H1 (cell line): ENCODE data around the gene KRTAP10-5. TPM values are rescaled to one million over a fixed set of nuclear protein-coding genes. Genes with fewer than 3 reads are reported as not detected.

Source experiments
- CTCF ChIA-PET: fragments of 300-600 bp; sonication (Branson Sonifier 250); formaldehyde crosslinking; loops from one replicate; lab custom pipeline; 2021; ENCODE audit not compliant: partially characterized antibody; lab: Charles Lee
- POLR2A ChIA-PET: fragments of 300-600 bp; sonication (Branson Sonifier 250); formaldehyde crosslinking; loops from one replicate; lab custom pipeline; 2021; ENCODE audit warnings: inconsistent platforms; ENCODE audit not compliant: partially characterized antibody; lab: Charles Lee
- DNase-seq, 2 experiments: peaks; one replicate each; pipeline versions ENCODE4 v3.0.0 to v3.0.0-alpha.2; 2010 to 2022; ENCODE audit warnings: low spot score in 2 of 2, low read depth in 1 of 2, mixed read lengths in 1 of 2
- FAIRE-seq: peaks from 2 replicates; lab custom pipeline; 2011; peaks lifted over from hg19 to GRCh38; lab: Jason Lieb, UNC
- H2AFZ ChIP-seq: 2 replicates; pipeline ENCODE4 v1.8.1; 2012; ENCODE audit warnings: low read length, inconsistent platforms
- H2AK5ac ChIP-seq: 2 replicates; pipeline ENCODE4 v1.6.1; 2013; ENCODE audit warnings: low read depth, low read length
- H2BK120ac ChIP-seq: replicated peaks from 2 replicates; pipeline ENCODE3; 2013; ENCODE audit warnings: low read depth, low read length, inconsistent platforms
- H2BK12ac ChIP-seq: 2 replicates; pipeline ENCODE4 v1.6.1; 2013; ENCODE audit warnings: low read depth, low read length
- H2BK15ac ChIP-seq: 2 replicates; pipeline ENCODE4 v1.6.1; 2013; ENCODE audit warnings: low read length
- H2BK20ac ChIP-seq: 2 replicates; pipeline ENCODE4 v1.6.1; 2013; ENCODE audit warnings: low read length
- H2BK5ac ChIP-seq: 2 replicates; pipeline ENCODE4 v1.6.1; 2013; ENCODE audit warnings: low read depth, low read length
- H3K14ac ChIP-seq: 2 replicates; pipeline ENCODE4 v1.6.1; 2013; ENCODE audit warnings: inconsistent platforms; ENCODE audit not compliant: insufficient read length
- H3K18ac ChIP-seq: 2 replicates; pipeline ENCODE4 v1.6.1; 2013; ENCODE audit warnings: low read length; ENCODE audit errors: extremely low read depth
- H3K23ac ChIP-seq: 2 replicates; pipeline ENCODE4 v1.6.1; 2013; ENCODE audit warnings: inconsistent platforms; ENCODE audit not compliant: insufficient read length
- H3K23me2 ChIP-seq: 2 replicates; pipeline ENCODE4 v1.6.1; 2013; ENCODE audit warnings: low read depth, low read length
- H3K27ac ChIP-seq: 2 replicates; pipeline ENCODE4 v1.6.1; 2011; ENCODE audit warnings: low read depth, low read length, inconsistent platforms
- H3K27me3 ChIP-seq, 4 experiments: replicated peaks in 1 of 4; 1 replicate in 1 of 4; 2 replicates in 3 of 4; pipeline versions ENCODE4 v1.6.1 to v1.8.1; 2011 to 2013; ENCODE audit warnings: low read length in 3 of 4, mild to moderate bottlenecking in 3 of 4, inconsistent platforms in 2 of 4, mixed read lengths in 2 of 4, moderate library complexity in 1 of 4; ENCODE audit not compliant: control insufficient read depth in 3 of 4, insufficient read depth in 3 of 4; ENCODE audit errors: extremely low read depth in 1 of 4
- H3K36me3 ChIP-seq, 4 experiments: 2 replicates each; pipeline versions ENCODE4 v1.6.1 to v1.8.1; 2011 to 2013; ENCODE audit warnings: mild to moderate bottlenecking in 4 of 4, low read length in 3 of 4, moderate library complexity in 2 of 4, control low read depth in 1 of 4, inconsistent platforms in 1 of 4; ENCODE audit not compliant: insufficient read depth in 4 of 4, control insufficient read depth in 2 of 4
- H3K4ac ChIP-seq: replicated peaks from 2 replicates; pipeline ENCODE3; 2013; ENCODE audit warnings: low read length, low read depth, mixed read lengths, inconsistent platforms; ENCODE audit not compliant: insufficient read length
- H3K4me1 ChIP-seq, 4 experiments: replicated peaks in 1 of 4; 1 replicate in 1 of 4; 2 replicates in 3 of 4; pipeline versions ENCODE4 v1.6.1 to v1.8.1; 2011 to 2013; ENCODE audit warnings: low read length in 3 of 4, inconsistent platforms in 2 of 4, mixed read lengths in 1 of 4; ENCODE audit not compliant: insufficient read depth in 4 of 4, control insufficient read depth in 3 of 4
- H3K4me2 ChIP-seq, 2 experiments: 2 replicates each; pipeline versions ENCODE4 v1.6.1 to v1.8.1; 2011 to 2013; ENCODE audit warnings: low read depth in 2 of 2, low read length in 2 of 2, control low read depth in 1 of 2, inconsistent platforms in 1 of 2, mild to moderate bottlenecking in 1 of 2; ENCODE audit not compliant: insufficient read depth in 1 of 2
- H3K4me3 ChIP-seq, 4 experiments: fragments of 200-600, 300-600 bp in 1 of 4; sonication (generic), shearing (Covaris generic), sonication (Bioruptor Twin) in 1 of 4; 2 replicates each; pipeline versions ENCODE4 v1.5.1 to v1.8.1; 2011 to 2016; ENCODE audit warnings: low read length in 4 of 4, low read depth in 3 of 4, control low read depth in 2 of 4, inconsistent platforms in 2 of 4, mild to moderate bottlenecking in 2 of 4, mixed read lengths in 1 of 4, moderate library complexity in 1 of 4; ENCODE audit not compliant: insufficient read depth in 2 of 4; ENCODE audit errors: extremely low read depth in 1 of 4
- H3K56ac ChIP-seq: replicated peaks from 2 replicates; pipeline ENCODE3; 2013; ENCODE audit warnings: low read depth, mild to moderate bottlenecking, mixed read lengths, low read length, inconsistent platforms; ENCODE audit not compliant: insufficient read length
- H3K79me1 ChIP-seq: 2 replicates; pipeline ENCODE4 v1.6.1; 2013; ENCODE audit warnings: low read depth, low read length, control low read depth
- H3K79me2 ChIP-seq, 2 experiments: 2 replicates each; pipeline versions ENCODE4 v1.6.1 to v1.8.1; 2012 to 2013; ENCODE audit warnings: low read length in 2 of 2, mild to moderate bottlenecking in 2 of 2, inconsistent platforms in 1 of 2; ENCODE audit not compliant: insufficient read depth in 2 of 2, control insufficient read depth in 1 of 2
- H3K9ac ChIP-seq, 4 experiments: replicated peaks in 1 of 4; 1 replicate in 1 of 4; 2 replicates in 3 of 4; pipeline versions ENCODE4 v1.6.1 to v1.8.1; 2011 to 2013; ENCODE audit warnings: low read depth in 3 of 4, low read length in 3 of 4, control low read depth in 2 of 4, mild to moderate bottlenecking in 2 of 4, moderate library complexity in 2 of 4, inconsistent platforms in 1 of 4; ENCODE audit errors: extremely low read depth in 1 of 4
- H3K9me3 ChIP-seq, 2 experiments: 2 replicates each; pipeline versions ENCODE4 v1.6.1 to v1.8.1; 2012 to 2013; ENCODE audit warnings: mild to moderate bottlenecking in 2 of 2, moderate library complexity in 2 of 2, control low read depth in 1 of 2, inconsistent platforms in 1 of 2, low read depth in 1 of 2, low read length in 1 of 2, mixed read lengths in 1 of 2; ENCODE audit not compliant: insufficient read depth in 2 of 2
- H4K20me1 ChIP-seq, 2 experiments: replicated peaks in 1 of 2; 2 replicates each; pipeline versions ENCODE3 to v1.8.1; 2011 to 2013; ENCODE audit warnings: inconsistent platforms in 2 of 2, low read length in 2 of 2, mild to moderate bottlenecking in 1 of 2; ENCODE audit not compliant: insufficient read depth in 2 of 2, control insufficient read depth in 1 of 2
- H4K5ac ChIP-seq: 2 replicates; pipeline ENCODE4 v1.6.1; 2013; ENCODE audit warnings: low read length, low read depth, mixed read lengths, inconsistent platforms; ENCODE audit not compliant: insufficient read length
- H4K8ac ChIP-seq: 2 replicates; pipeline ENCODE4 v1.8.0; 2013; ENCODE audit warnings: mild to moderate bottlenecking, moderate library complexity, low read length, inconsistent platforms; ENCODE audit not compliant: insufficient read depth; ENCODE audit errors: extremely low read depth
- H4K91ac ChIP-seq: replicated peaks from 2 replicates; pipeline ENCODE3; 2013; ENCODE audit warnings: low read length, mixed read lengths, inconsistent platforms; ENCODE audit not compliant: insufficient read length
- CBX5 ChIP-seq: fragments of 300-800, 300-1000 bp; sonication (generic); IDR thresholded peaks from 2 replicates; pipeline ENCODE4 v1.7.1; 2016; ENCODE audit warnings: antibody characterized with exemption, low read length, low read depth
- WGBS, 2 experiments: shearing (Covaris generic) in 1 of 2; methylation state at CpG; one replicate each; pipeline versions ENCODE4 v1.1.6 to v1.1.7; 2013 to 2015; ENCODE audit warnings: low lambda C conversion rate in 2 of 2, mixed read lengths in 2 of 2, inconsistent platforms in 1 of 2, low coverage in 1 of 2, missing lambda C conversion rate in 1 of 2; ENCODE audit not compliant: insufficient replicate concordance in 2 of 2, insufficient coverage in 1 of 2, insufficient read length in 1 of 2; ENCODE audit errors: extremely low coverage in 1 of 2, missing lambda C conversion rate in 1 of 2; 5-methylcytosine and 5-hydroxymethylcytosine counted together
- polyA plus RNA-seq, 7 experiments: library from polyadenylated mRNA; depleted of rRNA in 3 of 7; stranded (reverse) in 5 of 7; unstranded in 2 of 7; fragments of >200 nt in 5 of 7; fragments of 200-250 nt in 2 of 7; gene quantifications; 1 replicate in 5 of 7; 2 replicates in 1 of 7; 4 replicates in 1 of 7; pipeline versions ENCODE4 v1.2.1 to v1.2.3, GENCODE V29; 2011 to 2013; ENCODE audit warnings: missing spikeins in 2 of 7, mixed read lengths in 2 of 7
- total RNA-seq: library from RNA; stranded (reverse); fragmentation: NEBNext Ultra II Directional; extraction: Animal tissue kit (Norgen Biotek cat#: 25700); gene quantifications from 2 replicates; pipeline ENCODE4 v1.2.1, GENCODE V29; 2021
- TF ChIP-seq, protein P1 (sequence below): IDR thresholded peaks from 2 replicates; pipeline ENCODE4 v1.6.1; 2012; ENCODE audit warnings: inconsistent platforms

Gene KRTAP10-5
- total and polyA plus RNA-seq, 2 of the 8 experiments (the other 6 are each of a cell fraction or from before 2014, with no cell fraction given): 0.09 TPM; not detected in 1

DNA sequence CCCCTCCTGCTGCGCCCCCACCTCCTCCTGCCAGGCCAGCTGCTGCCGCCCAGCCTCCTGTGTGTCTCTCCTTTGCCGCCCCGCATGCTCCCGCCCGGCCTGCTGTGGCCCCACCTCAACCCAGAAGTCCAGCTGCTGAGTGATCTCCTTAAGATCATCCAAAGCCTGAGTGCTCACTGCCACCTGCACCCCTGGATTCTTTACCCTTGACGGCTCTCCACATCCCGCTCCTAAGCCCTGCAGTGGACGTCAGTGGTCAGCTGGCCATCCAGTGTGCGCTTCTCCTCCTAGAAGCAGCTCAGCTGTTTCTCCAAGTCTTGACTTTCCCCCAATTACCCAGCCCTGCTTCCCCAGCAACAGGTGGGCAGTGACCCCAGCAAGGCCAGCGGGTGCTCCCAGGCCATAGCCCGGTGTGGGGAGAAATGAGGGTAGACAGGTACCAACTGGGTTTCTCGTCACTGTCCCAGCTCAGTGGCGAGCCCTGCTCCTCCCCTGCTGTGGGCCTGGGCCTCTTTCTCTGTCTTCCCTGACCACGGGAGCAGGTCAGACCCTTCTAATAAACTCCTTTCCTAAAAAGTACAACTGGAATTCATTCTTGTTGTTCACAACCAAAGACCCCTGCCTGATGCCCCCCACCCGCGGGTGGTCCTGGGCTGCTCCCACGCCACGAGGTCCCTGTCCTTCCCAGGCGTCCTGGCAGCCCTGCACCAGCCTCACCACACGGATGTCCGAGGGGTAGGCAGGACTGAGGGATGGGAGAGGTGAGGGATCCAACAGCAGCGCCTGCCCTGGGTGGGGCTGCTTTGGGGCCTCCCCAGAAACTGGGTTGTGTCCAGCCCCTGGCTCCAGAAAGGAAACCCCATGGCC is 21.4 kb upstream of the KRTAP10-5 start:
- H3K4me1 ChIP-seq: peaks cover 0 to 6% (median 2%) of the 10 kb centered on the region in 4 experiments; a peak in 4 of 7 replicates
- H3K9me3 ChIP-seq: peaks cover 0 to 5% of the 10 kb centered on the region in 2 experiments; a peak in 1 of 4 replicates
- H3K9ac ChIP-seq: no peak overlapping the region
- 0 out of 2 replicates have a peak, but pooled peaks cover 2% of the 10 kb centered on the region for H3K23me2 ChIP-seq
- no peak overlapping the region for H4K8ac ChIP-seq
- peak overlapping the region; percentile 37 for H4K5ac ChIP-seq
- H3K14ac ChIP-seq: no peak overlapping the region
- 81% methylated on average over 21 of the region's 23 CpGs; no CpG with 5 or more reads in 1 of the 2 experiments for WGBS, 2 experiments
- ChIA-PET CTCF (interaction anchor here (0.6 to 1.8 kb wide), 4 partner anchors 12 to 140 kb away, joined by 3 to 13 read pairs (median 4); no protein-coding TSS in a partner anchor), POLR2A (interaction anchor here (1.2 kb wide), 1 partner anchor 50 kb away, joined by 3 read pairs; the partner anchor contains the start of gene KRTAP10-2)
- H3K56ac ChIP-seq: no peak overlapping the region
- DNase-seq (peak in 1 of 2 experiments; percentile 43), FAIRE-seq (no peak)
- H3K4ac ChIP-seq: no peak overlapping the region
- peak overlapping the region; percentile 33 for H2BK120ac ChIP-seq
- no peaks in the 10 kb centered on the region for H3K79me2 ChIP-seq
- no peak overlapping the region for H2AFZ ChIP-seq
- peak overlapping the region; percentile 12 for H4K91ac ChIP-seq
- H3K4me3 ChIP-seq: no peak overlapping the region
- H2BK5ac ChIP-seq: no peak overlapping the region
- no peak overlapping the region for H3K27ac ChIP-seq
- H3K18ac ChIP-seq: peak overlapping the region; percentile 15; the same call in 1 of the 2 replicates
- no peak overlapping the region for H3K23ac ChIP-seq
- no peak overlapping the region for H2BK15ac ChIP-seq
- no peak overlapping the region for H2BK20ac ChIP-seq
- no peaks in the 10 kb centered on the region for H4K20me1 ChIP-seq
- no peaks in the 10 kb centered on the region for H3K79me1 ChIP-seq
- H2AK5ac ChIP-seq: peak overlapping the region; percentile 1; the same call in 1 of the 2 replicates
- H3K27me3 ChIP-seq: no peaks in the 10 kb centered on the region
- H3K36me3 ChIP-seq: no peaks in the 10 kb centered on the region; a peak in 1 of 8 replicates
- peak overlapping the region; percentile 75; the same call in 1 of the 2 replicates for H2BK12ac ChIP-seq
- no peak overlapping the region for H3K4me2 ChIP-seq
- TF ChIP-seq, protein P1, sequence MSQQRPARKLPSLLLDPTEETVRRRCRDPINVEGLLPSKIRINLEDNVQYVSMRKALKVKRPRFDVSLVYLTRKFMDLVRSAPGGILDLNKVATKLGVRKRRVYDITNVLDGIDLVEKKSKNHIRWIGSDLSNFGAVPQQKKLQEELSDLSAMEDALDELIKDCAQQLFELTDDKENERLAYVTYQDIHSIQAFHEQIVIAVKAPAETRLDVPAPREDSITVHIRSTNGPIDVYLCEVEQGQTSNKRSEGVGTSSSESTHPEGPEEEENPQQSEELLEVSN: no peak
- TF ChIP-seq CBX5: no peak
